ENCODE results near the gene EID3.
A peak's percentile ranks its signal among the peaks of the same experiment; 100 is the strongest.
"Not testable (repeated sequence)": the region's sequence is repeated elsewhere in the genome, so short reads cannot be mapped to it uniquely, and the experiment has no call there.

Gene EID3

DNA sequence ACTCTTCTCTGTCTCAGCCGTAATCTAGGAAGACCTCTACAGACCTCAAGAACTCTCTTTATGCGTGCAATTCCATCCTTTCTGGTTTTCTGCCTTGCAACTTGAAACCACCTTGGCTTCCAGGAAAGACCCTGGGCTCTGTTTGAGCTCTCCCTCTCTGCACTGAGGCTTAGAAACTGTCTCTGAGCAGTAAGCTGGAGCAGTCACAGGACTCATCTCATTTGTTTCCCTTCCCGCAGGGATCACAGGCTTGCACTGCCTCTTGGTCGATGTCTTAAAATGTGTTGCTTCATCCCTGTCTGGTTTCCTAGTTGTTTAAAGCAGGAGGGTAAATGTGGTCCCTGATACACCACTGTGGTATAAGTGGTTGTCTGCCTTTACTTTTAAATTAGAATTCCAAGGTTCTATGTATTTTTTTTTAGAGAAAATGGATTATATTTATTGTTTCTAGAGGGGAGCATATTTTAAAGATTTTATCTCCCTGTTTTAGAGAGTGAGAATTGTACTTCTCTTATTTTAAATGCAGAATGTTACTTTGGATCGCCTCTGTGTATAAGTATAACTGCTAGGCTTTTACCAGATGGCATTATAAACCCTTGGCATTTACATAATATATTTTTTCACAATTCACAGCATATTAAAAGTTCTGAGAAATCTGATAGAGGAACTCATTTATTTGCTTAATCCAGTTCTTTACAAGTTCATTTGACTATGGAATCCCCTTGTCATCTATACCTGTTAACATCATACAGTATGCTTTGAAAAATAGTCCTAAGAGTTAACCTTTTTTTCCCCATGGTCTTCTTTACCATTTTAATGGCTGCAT is 26.4 kb downstream of the EID3 start:
- Mint-ChIP-seq H3K27me3 (no peaks in the 10 kb centered on the region), H3K4me3 (no peak overlapping the region), H3K27ac (no peak overlapping the region), H3K36me3 (peaks cover 24 to 29% of the 10 kb centered on the region in 2 donors), H3K9me3 (no peaks in the 10 kb centered on the region), H3K4me1 (no peaks in the 10 kb centered on the region)
- DNase-seq (no peak), ATAC-seq (replicated peaks) (no peak)

- DNase-seq (no peak), ATAC-seq (replicated peaks) (no peak)
- Mint-ChIP-seq H3K4me1 (no peaks in the 10 kb centered on the region), H3K36me3 (peaks cover 22 to 26% of the 10 kb centered on the region in 2 donors), H3K4me3 (no peak overlapping the region), H3K9me3 (no peaks in the 10 kb centered on the region), H3K27ac (no peak overlapping the region), H3K27me3 (no peaks in the 10 kb centered on the region)
These were observed 27.8 kb downstream of the EID3 start for GRCh38 chr12:104331376-104331775.

DNA sequence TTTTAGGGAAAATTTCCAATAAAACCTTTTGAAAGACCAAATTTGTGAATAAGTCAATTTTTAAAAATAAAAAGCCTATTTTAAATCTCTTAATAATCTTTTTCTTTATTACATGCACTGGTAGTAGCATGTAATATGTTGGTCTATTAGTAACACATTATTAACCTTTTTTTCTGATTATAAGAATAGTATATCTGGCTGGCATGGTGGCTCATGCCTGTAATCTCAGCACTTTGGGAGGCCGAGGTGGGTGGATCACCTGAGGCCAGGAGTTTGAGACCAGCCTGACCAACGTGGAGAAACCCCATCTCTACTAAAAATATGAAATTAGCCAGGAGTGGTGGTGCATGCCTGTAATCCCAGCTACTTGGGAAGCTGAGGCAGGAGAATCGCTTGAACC is 28.7 kb downstream of the EID3 start:
- H3K27ac Mint-ChIP-seq; H3K9me3 Mint-ChIP-seq; H3K4me3 Mint-ChIP-seq; DNase-seq; ATAC-seq (replicated peaks); H3K4me1 Mint-ChIP-seq; H3K27me3 Mint-ChIP-seq: not testable (repeated sequence)
- H3K36me3 Mint-ChIP-seq: peaks cover 14 to 26% of the 10 kb centered on the region in 2 donors

- no peak overlapping the region for H3K4me3 Mint-ChIP-seq
- H3K36me3 Mint-ChIP-seq: peaks cover 16 to 22% of the 10 kb centered on the region in 2 donors
These were observed 30.2 kb downstream of the EID3 start for GRCh38 chr12:104333692-104334255.

GRCh38 chr12:104334581-104334980 is 31.0 kb downstream of the EID3 start:
- ATAC-seq (replicated peaks) (no peak), DNase-seq (no peak)
- no peak overlapping the region for H3K27ac Mint-ChIP-seq
- H3K9me3 Mint-ChIP-seq: no peaks in the 10 kb centered on the region
- peaks cover 20 to 27% of the 10 kb centered on the region in 2 donors for H3K36me3 Mint-ChIP-seq
- no peaks in the 10 kb centered on the region for H3K27me3 Mint-ChIP-seq
- H3K4me3 Mint-ChIP-seq: no peak overlapping the region
- H3K4me1 Mint-ChIP-seq: no peaks in the 10 kb centered on the region

More at GRCh38 chr12:104333692-104334255, 30.2 kb downstream of the EID3 start:
- Mint-ChIP-seq H3K9me3 (no peaks in the 10 kb centered on the region), H3K27ac (no peak overlapping the region), H3K27me3 (no peaks in the 10 kb centered on the region), H3K4me1 (no peaks in the 10 kb centered on the region)
- DNase-seq (no peak), ATAC-seq (replicated peaks) (no peak)

DNA sequence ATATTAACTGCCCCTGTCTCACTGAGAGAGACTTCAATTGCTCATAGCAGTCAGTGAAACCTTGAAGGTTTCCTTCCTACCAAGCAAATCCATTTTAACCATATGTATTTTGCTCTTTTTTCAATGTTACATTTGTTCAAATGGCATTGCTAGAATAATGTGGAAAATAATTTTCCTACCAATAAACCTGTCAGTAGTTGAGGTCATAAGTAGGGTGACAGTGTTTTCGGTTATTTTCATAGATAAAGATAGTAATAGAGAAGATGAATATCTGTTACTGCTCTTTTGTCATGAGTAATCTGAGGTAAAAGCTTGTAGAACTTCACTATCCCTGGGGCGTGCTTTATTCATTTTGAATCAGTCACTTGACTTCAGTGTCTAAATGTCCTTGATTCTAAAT is 32.6 kb downstream of the EID3 start:
- DNase-seq (no peak), ATAC-seq (replicated peaks) (no peak)
- Mint-ChIP-seq H3K27ac (no peak overlapping the region), H3K4me3 (no peak overlapping the region), H3K27me3 (no peaks in the 10 kb centered on the region), H3K9me3 (no peaks in the 10 kb centered on the region), H3K4me1 (no peaks in the 10 kb centered on the region), H3K36me3 (peaks cover 25 to 37% of the 10 kb centered on the region in 2 donors)

DNA sequence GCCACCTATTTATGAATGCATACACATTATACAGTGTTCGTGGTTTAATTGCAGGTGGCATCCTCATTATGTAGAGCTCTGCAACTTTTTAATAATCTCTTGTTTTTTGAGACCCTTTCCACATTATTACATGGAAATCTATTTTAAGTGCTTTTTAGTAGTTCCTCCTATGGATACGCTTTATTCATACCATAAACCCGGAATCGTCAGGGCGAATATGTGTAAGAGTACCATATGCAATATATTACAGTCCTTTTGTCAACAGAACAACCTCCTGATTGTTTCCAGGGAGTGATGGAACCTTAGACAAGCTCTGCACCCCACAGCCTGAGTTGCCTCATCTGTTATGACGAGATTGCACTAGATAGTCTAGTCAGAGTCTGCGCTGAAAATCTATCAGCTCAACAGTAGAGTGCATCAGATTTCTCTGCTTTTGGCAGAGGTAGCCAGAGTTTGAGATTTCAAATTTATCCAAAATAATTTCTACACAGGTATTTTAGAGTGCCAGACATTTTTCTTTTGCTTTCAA is 33.6 kb downstream of the EID3 start:
- peaks cover 27 to 40% of the 10 kb centered on the region in 2 donors for H3K36me3 Mint-ChIP-seq
- DNase-seq (no peak), ATAC-seq (replicated peaks) (no peak)
- no peaks in the 10 kb centered on the region for H3K9me3 Mint-ChIP-seq
- no peaks in the 10 kb centered on the region for H3K27me3 Mint-ChIP-seq
- H3K27ac Mint-ChIP-seq: no peak overlapping the region
- H3K4me1 Mint-ChIP-seq: no peaks in the 10 kb centered on the region
- H3K4me3 Mint-ChIP-seq: no peak overlapping the region

DNA sequence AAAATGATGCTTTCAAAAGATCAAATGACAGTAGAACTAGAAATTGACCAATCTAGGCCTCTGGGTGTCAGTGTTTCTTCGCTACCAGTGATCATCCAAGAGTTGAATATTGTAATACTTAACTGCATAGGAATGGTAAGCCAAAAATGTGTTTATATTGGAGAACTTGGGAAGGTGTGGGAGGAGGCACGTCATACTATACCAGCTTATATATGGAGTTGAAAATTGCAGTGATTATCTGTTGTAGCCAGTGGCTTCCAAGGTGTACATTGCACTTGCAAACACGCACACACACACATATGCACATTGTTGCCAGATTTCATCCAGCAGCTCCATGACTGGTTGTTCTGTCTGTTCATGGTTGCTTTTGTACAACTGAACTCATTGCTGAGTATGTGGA is 36.1 kb downstream of the EID3 start:
- Mint-ChIP-seq H3K4me1 (peaks cover 0 to 2% of the 10 kb centered on the region in 2 donors), H3K27me3 (no peaks in the 10 kb centered on the region), H3K4me3 (no peak overlapping the region), H3K27ac (no peak overlapping the region), H3K9me3 (no peaks in the 10 kb centered on the region), H3K36me3 (peaks cover 29 to 50% of the 10 kb centered on the region in 2 donors)
- DNase-seq: no peak
- no peak for ATAC-seq (replicated peaks)

GRCh38 chr12:104340177-104340576 is 36.6 kb downstream of the EID3 start:
- H3K4me1 Mint-ChIP-seq: peaks cover 0 to 2% of the 10 kb centered on the region in 2 donors
- H3K36me3 Mint-ChIP-seq: peaks cover 28 to 49% of the 10 kb centered on the region in 2 donors

GRCh38 chr12:104340925-104341611 is 37.5 kb downstream of the EID3 start:
- H3K4me3 Mint-ChIP-seq: no peak overlapping the region
- ATAC-seq (replicated peaks): no peak
- H3K4me1 Mint-ChIP-seq: peaks cover 0 to 2% of the 10 kb centered on the region in 2 donors
- DNase-seq: no peak
- no peaks in the 10 kb centered on the region for H3K27me3 Mint-ChIP-seq
- H3K36me3 Mint-ChIP-seq: peaks cover 28 to 53% of the 10 kb centered on the region in 2 donors
- no peak overlapping the region for H3K27ac Mint-ChIP-seq
- no peaks in the 10 kb centered on the region for H3K9me3 Mint-ChIP-seq

More at GRCh38 chr12:104340177-104340576, 36.6 kb downstream of the EID3 start:
- no peak overlapping the region for H3K4me3 Mint-ChIP-seq
- no peak for DNase-seq
- H3K27ac Mint-ChIP-seq: no peak overlapping the region
- no peaks in the 10 kb centered on the region for H3K9me3 Mint-ChIP-seq
- no peak for ATAC-seq (replicated peaks)
- no peaks in the 10 kb centered on the region for H3K27me3 Mint-ChIP-seq

GRCh38 chr12:104342147-104342546 is 38.6 kb downstream of the EID3 start:
- Mint-ChIP-seq H3K27ac (no peak overlapping the region), H3K4me3 (no peak overlapping the region), H3K9me3 (no peaks in the 10 kb centered on the region), H3K27me3 (no peaks in the 10 kb centered on the region), H3K36me3 (peaks cover 31 to 53% of the 10 kb centered on the region in 2 donors), H3K4me1 (peaks cover 0 to 2% of the 10 kb centered on the region in 2 donors)
- ATAC-seq (replicated peaks) (no peak), DNase-seq (no peak)

DNA sequence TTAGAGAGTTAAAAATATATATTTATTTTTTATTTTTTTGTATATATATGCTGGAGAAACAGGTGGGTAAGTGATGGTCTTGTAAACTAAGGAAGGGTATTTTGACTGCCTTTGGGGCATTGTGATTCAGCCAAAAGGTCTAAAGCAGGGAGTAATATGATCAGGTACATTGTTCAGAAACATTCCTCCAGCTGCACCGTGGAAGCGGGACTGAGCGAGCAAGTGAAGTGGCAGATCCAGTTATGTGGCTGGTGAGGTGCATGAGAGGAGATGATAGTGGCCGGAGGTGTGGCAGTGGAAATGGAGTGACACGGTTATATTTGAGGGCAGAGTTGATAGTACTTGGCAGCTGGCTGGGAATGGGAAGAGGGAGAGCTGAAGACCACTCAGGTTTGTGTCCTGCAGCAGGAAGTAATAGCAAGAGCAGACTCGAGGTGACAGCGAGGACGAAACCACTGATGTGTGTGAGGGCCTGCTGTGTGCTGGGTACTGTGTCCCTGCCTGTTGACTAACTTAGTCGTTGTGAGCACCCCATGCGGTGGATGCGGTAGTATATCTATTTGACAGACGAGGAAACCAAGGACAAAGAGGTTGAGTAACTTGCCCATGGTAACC is 39.2 kb downstream of the EID3 start:
- Mint-ChIP-seq H3K36me3 (peaks cover 37 to 57% of the 10 kb centered on the region in 2 donors), H3K4me1 (peaks cover 0 to 2% of the 10 kb centered on the region in 2 donors), H3K27ac (peak overlapping the region; percentile 14), H3K27me3 (no peaks in the 10 kb centered on the region), H3K9me3 (no peaks in the 10 kb centered on the region), H3K4me3 (no peak overlapping the region)
- no peak for DNase-seq
- ATAC-seq (replicated peaks): no peak

- no peaks in the 10 kb centered on the region for H3K9me3 Mint-ChIP-seq
- no peak for DNase-seq
- H3K27me3 Mint-ChIP-seq: no peaks in the 10 kb centered on the region
- peaks cover 45 to 65% of the 10 kb centered on the region in 2 donors for H3K36me3 Mint-ChIP-seq
- no peak overlapping the region for H3K27ac Mint-ChIP-seq
- ATAC-seq (replicated peaks): no peak
- no peak overlapping the region for H3K4me3 Mint-ChIP-seq
- H3K4me1 Mint-ChIP-seq: peaks cover 0 to 2% of the 10 kb centered on the region in 2 donors
These were observed 41.1 kb downstream of the EID3 start for GRCh38 chr12:104344682-104345081.

Data from stimulated activated naive B cell treated with anti-CD40 and anti-IgM and Interleukin-4, amounts not matched to agents 10 μg/mL and 1 μg/mL and 100 μg/mL, for 72 hours (primary cell).